Measurements from ENCODE around the gene TNK2.

The TNK2 gene

DNA sequence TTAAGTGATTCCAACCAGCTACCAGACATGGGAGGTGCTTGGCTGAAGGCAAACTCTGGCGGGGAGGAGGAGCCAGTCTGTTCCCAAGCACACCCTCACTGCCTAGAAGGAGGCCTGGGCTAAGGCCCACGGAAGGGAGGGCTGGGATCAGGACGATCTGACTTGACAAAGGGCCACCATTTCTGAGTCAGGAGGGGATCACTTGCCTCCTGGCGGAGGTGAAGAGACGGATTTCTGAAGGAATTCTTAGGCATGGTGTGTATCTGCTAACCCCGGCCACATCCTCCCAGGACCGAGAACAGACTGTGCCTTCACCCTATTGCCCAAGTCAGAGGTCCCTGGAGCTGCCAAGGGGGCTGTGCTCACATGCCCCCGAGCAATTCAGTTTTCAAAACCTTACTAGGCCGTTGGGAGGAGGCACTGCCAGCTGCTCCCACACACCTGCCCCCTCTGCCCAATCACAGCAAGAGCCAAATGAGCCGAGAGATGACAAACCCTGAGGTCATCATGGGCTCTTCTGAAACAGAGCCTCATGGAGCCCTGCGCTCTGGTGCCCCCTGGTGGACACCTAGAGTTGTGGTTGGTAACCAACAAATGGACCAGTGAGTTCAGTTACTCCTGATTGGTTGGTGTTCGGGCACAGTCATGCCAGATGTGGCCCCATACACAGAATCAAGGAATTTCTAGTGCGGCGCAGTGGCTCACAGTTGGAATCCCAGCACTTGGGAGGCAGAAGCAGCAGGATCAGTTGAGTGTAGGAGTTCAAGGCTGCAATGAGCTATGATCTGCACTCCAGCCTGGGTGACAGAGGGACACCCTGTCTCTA is 6.5 kb upstream of the TNK2 start:
- TF ChIP-seq, protein P1, sequence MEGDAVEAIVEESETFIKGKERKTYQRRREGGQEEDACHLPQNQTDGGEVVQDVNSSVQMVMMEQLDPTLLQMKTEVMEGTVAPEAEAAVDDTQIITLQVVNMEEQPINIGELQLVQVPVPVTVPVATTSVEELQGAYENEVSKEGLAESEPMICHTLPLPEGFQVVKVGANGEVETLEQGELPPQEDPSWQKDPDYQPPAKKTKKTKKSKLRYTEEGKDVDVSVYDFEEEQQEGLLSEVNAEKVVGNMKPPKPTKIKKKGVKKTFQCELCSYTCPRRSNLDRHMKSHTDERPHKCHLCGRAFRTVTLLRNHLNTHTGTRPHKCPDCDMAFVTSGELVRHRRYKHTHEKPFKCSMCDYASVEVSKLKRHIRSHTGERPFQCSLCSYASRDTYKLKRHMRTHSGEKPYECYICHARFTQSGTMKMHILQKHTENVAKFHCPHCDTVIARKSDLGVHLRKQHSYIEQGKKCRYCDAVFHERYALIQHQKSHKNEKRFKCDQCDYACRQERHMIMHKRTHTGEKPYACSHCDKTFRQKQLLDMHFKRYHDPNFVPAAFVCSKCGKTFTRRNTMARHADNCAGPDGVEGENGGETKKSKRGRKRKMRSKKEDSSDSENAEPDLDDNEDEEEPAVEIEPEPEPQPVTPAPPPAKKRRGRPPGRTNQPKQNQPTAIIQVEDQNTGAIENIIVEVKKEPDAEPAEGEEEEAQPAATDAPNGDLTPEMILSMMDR (conservative IDR thresholded peaks at IDR 0.05): peak; percentile 96
- H3K27ac ChIP-seq: peak overlapping the region; percentile 96

DNA sequence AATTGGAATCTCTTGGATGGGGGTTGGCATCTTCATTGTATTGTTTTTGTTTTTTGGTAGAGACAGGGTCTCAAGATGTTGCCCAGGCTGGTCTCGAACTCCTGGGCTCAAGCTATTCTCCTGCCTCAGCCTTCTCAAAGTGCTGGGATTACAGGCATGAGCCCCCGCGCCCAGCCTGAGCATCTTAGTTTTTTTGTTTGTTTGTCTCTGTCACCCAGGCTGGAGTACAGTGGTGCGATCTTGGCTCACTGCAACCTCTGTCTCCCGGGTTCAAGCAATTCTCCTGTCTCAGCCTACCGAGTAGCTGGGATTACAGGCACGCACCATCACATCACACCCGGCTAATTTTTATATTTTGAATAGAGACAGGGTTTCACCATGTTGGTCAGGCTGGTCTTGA is 5.8 kb upstream of the TNK2 start:
- H3K27ac ChIP-seq: peak overlapping the region; percentile 96

DNA sequence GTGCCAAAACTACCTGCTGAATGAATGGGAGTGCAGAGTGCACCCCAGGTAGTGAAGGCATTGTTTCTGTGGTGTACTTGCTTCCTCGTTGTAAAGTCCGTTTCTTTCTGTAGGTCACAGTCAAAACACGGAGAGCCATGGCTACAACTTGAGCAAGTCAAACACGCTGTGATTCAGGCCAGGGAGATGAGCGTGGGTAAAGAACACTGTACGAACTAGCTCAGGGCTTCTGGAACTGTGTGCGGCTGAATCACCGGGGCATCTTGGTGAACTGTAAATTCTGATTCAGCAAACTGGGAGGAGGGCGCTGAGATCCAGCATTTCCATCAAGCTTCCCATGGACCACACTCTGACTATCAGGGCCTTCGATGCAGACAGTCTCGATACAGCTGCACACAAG is 5.0 kb upstream of the TNK2 start:
- H3K27ac ChIP-seq: peak overlapping the region; percentile 96
- TF ChIP-seq, protein P1 (conservative IDR thresholded peaks at IDR 0.05): no peak

DNA sequence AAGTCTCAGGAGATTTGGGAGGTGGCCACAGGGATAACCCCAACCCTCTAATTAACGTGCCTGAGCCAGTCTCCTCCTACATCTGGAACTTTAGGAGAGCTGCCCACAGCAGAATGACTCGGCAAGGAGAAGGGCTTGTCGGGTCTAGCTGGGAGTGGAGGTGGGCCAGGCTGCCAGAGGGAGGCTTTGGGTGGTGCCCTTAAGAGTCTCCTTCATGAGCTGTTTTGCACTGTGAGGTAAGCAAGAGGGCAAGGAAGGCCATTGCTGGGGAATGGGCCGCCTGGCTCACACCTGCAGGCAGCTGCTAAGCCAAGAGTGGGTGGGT is 3.6 kb upstream of the TNK2 start:
- TF ChIP-seq, protein P1 (conservative IDR thresholded peaks at IDR 0.05): no peak
- H3K27ac ChIP-seq: peak overlapping the region; percentile 96

DNA sequence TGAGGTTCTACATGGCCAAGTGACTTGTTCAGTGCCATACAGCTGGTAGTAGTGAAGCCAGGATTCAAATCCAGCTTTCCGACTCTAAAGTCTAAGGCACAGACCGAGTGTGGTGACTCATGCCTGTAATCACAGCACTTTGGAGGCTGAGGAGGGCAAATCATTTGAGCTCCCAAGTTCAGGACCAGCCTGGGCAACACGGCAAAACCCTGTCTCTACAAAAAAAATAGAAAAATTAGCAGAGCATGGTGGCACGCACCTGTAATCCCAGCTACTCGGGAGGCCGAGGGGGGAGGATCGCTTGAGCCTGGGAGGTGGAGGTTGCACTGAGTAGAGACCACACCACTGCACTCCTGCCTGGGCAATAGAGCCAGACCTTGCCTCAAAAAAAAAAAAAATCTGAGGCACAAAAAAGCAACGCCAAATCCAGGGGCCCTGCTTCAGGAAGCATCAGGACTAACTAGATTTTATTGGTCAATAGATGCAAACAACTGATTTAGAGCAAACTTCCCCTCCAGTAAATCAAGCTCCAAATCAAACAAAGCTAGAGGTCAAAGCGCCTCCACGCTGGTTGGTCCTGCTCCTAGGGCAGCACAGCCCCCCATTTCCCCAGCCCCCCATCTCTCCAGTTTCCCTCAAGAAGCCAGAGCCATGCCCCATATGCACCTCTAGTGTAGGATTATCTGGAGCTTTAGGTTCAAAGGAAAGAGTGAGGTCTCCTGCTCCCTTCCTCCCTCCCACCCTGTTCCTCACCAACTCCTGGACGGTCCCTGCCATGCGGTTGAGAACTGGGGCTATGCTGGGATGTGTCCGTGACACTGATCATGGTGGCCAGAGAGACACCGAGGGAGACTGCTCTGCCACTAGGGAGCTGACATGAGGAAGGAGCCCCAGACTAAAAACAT is 2.9 kb upstream of the TNK2 start:
- peak overlapping the region; percentile 96 for H3K27ac ChIP-seq
- TF ChIP-seq, protein P1 (conservative IDR thresholded peaks at IDR 0.05): no peak

DNA sequence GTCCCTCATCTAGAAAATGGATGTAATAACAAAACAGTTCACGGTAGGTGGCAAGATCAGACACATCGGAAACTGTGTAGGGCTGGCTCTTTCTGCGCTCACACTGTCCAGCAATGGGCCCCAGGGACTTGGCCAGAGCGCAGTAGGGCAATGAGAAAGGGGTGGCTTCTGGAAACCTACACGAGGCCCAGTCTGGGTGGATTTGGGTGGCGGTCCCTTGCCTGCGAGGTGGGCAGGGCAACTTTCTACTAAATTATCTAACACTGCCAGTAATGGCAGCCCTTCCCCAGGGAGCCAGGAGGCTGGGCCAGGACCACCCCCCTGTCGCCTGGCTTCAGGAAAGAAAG is 2.1 kb upstream of the TNK2 start:
- TF ChIP-seq, protein P1 (conservative IDR thresholded peaks at IDR 0.05): no peak
- peak overlapping the region; percentile 96 for H3K27ac ChIP-seq

DNA sequence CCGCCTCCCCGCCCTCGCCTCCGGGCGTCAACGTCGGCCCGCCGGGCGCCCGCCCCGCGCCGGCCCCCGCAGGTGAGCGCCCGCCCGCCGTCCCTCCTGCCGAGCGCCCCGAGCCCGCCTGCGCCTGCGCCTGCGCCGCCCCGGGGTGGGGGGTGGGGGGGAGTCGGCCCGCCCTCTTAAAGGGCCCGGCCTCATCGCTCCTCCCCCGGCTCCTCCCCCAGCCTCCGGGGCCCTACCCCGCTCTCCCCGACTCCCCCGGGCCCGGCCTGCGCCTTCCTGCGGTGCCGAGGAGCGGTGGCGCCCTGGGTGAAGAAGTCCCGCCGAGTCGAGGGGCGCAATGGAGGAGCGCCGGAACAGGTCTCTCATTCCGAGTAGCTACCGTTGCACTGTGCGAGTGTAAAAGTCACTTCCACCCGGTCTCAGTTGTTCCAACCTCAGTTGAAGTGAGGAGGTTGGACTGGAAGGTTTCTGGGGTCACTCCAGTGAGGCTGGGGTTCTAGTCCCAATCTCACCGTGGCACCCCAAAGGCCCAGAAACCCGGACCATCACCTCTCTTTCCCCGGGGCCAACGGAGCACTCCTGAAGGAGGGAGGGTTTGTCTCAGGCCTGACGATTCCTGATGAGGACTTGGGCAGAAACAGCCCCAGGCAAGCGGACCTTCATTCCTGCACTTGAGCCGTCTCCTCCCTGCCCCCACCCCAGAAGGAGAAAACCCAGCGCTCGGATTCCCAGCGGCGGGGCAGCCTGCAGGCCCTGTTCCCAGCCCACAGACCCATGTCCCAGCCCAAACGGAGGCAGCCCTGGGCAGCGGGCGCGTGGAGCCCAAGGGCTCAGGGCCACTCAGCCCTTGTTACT is 1.5 kb upstream of the TNK2 start:
- H3K27ac ChIP-seq: peak overlapping the region; percentile 96
- TF ChIP-seq, protein P1 (conservative IDR thresholded peaks at IDR 0.05): no peak
